C4-2B (cell line): ENCODE results near the gene BHLHE23.

Source experiments
- CTCF ChIP-seq: fragments of 450-650 bp; conservative IDR thresholded peaks from 2 replicates; pipeline ENCODE4 v1.5.1; 2017; ENCODE audit warnings: mild to moderate bottlenecking
- ZFX ChIP-seq: fragments of 450-650 bp; IDR thresholded peaks from 2 replicates; pipeline ENCODE4 v1.6.1; 2017

GRCh38 chr20:63011798-63012197 is 5.0 kb upstream of the BHLHE23 start:
- TF ChIP-seq CTCF: no peak
- no peak for TF ChIP-seq ZFX
